ENCODE results near the gene GCM1.
"Not testable (repeated sequence)": the region's sequence is repeated elsewhere in the genome, so short reads cannot be mapped to it uniquely, and the experiment has no call there.

Gene GCM1, protein sequence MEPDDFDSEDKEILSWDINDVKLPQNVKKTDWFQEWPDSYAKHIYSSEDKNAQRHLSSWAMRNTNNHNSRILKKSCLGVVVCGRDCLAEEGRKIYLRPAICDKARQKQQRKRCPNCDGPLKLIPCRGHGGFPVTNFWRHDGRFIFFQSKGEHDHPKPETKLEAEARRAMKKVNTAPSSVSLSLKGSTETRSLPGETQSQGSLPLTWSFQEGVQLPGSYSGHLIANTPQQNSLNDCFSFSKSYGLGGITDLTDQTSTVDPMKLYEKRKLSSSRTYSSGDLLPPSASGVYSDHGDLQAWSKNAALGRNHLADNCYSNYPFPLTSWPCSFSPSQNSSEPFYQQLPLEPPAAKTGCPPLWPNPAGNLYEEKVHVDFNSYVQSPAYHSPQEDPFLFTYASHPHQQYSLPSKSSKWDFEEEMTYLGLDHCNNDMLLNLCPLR

DNA sequence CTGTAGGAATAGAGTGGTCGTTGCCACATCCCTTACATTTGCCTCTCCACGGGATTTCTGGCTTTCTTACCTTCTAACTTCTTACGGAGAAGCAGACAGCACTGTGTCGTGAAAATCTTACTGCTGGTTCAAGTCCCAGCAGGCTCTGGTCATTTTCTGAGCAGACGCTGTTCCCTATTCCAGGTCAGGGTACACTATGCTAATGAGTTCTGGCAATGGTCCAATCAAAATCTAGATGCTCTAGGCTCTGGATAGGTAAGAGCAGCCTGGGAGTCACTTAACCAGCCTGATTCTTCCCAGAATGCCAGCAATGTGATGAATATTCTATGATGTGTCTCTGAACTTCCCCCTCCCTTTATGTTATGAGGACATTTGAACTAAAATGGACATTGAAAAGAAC lies at the start of gene GCM1:
Gene GCM1, minus strand, starts transcription at position 158 of the 400 bp plus-strand sequence. CDS start 3,209 bp downstream, outside the sequence.
- no peak for DNase-seq

DNA sequence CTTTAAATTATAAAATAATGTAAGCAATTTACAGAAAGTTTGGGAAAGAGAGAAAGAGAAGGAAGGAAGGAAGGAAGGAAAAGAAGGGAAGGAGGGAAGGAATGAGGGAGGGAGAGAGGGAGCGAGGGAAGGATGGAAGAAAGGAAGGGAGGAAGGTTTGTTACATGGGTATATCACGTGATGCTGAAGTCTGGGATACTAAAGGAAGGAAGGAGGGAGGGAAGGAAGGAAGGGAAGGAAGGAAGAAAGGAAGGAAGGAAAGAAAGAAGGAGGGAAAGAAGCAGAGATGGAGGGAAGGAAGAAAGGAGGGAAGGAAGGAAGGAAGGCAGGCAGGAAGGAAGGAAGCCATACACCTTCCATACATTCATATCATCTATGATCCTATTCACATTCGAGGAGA lies 48.9 kb upstream of the GCM1 start:
- no peak for DNase-seq

DNA sequence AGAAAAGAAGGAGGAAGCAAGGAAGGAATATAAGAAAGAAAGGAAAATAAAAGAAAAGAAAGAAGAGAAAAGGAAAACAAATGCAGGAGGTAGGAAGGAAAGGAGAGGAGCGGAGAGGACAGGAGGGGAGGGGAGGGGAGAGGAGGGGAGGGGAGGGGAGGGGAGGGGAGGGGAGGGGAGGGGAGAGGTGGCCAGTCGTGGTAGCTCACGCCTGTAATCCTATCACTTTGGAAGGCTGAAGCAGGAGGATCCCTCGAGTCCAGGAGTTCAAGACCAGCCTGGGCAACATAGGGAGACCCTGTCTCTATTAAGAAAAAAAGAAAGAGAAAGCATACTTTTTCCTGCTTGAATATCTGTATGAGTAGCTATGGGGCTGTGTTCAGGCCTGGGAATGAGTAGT lies 46.4 kb upstream of the GCM1 start:
- no peak for DNase-seq

DNA sequence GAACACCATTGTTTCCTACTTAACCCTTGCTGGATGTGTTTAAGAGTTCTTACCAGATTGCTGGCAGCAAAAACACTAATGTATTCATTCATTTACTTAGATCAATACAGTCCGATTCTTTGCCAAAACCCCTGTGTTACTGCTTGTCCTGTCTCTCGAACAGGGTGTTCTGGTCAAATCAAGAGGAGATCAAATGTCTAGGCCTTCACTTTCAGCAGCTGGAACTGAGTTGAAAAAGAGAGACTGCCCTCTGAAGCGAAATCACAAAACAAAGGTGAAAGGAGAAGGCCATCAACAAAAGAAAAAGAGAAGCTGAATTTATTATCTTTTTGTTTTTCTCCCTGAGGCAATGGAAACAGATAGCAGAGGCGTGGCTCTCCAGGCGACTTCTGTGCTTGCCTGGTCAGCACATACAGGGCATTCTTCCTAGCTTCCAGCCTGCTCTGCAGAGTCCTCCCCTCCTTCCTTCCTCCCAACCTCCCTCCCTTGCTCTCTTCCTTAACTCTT lies 44.1 kb upstream of the GCM1 start:
- no peak for DNase-seq

DNA sequence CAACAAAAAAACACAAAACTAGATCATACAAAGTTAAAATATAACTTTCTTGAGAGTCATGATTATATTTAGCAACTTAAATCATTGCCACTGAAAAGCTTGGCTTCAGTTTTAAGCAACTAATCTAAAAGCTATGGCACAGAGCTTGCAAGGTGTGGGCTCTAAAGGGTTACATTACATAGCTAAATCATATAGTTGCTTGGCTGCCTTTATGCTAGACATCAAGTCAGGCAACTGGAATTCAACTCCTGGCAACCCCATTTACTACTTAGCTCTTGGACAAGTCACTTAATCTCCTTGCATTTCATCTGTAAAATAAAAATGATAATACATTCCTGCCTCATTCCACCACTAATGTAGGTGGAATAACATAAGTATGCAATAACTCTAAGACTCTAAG lies 40.9 kb upstream of the GCM1 start:
- DNase-seq = no peak

DNA sequence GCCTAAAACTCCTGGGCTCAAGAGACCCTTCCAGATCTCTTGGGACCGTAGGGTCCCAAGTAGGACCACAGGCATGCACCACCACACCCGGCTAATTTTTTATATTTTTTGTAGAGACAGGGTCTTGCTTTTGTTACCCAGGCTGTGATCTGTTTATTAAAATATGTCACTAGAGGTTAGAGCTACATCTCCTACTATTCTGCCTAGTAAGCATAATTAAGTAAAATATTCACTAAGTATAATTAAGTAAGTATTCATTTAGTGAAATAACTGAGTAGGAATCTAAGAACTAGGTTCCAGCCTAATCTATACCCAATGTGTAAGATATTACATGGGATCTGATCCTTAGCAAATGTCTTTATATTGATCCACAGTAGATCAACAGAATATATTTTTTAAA lies 40.2 kb upstream of the GCM1 start:
- no peak for DNase-seq

DNA sequence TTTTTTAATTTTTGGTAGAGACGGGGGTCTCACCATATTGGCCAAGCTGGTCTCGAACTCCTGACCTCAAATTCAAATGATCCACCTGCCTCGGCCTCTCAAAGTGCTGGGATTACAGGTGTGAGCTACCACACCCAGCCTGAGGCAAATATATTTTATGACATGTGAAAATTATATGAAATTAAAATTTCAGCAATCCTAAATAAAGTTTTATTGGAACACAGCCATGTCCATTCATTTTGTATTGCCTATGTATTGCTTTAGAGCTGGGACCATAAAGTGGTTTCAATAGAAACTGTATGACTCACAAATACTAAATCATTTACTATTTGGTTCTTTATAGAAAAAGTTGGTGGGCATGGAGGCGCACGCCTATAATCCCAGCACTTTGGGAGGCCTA lies 32.0 kb upstream of the GCM1 start:
- DNase-seq = no peak

DNA sequence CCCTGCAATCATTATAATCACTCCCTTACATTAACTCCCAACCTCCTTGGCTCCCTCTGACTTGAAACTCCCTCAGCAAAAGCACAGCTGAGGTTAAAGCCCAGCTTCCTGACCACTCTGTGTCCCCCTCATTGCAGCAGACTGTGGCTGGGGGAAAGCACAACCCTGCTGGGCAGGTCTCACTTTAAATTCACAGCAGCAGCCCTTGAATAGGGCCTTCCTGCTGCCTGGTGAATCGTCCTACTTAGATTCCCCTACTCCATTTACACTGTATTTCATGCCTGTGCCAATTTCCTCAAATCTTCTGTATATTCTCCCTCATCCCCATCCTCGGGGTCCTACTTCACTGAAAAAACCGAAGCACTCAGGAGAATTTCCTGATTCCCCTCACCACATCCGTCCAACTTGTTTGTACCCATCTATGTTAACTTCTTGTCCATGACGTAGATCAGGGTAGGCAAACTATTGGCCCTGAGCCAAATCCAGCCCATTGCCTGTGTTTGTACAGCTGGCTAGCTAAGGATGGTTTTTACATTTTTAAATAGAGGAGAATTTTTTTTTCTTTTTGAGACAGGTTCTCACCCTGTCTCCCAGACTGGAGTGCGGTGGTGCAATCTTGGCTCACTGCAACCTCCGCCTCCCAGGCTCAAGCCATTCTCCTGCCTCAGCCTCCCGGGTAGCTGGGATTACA lies 31.5 kb upstream of the GCM1 start:
- DNase-seq = peak; percentile 66

DNA sequence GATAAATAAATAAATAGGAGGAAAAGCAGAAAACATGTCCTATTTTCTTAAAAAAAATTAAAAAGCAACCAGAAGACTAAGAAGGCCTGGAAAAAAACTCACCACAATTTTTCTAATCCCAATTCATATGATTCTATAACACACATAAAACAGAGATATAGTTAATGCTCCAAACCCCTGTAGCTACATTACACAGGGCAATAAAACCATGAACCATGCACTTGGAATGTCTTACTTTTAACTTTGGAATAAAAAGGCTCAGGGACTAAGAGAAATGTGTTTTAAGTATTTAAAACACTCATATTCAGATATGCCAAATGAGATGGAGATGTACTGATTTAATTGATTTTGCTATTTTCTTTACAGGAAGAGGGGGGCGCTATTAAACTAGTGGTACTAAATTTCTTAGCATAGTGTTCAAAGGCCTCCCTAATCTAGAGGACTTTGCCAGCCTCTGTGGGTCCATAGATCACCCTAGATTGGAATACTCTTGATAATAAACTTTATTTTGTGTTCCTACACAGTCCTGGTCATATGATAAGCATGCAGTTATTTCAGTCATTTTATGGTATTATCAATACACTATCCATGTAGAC lies 30.3 kb upstream of the GCM1 start:
- no peak for DNase-seq

DNA sequence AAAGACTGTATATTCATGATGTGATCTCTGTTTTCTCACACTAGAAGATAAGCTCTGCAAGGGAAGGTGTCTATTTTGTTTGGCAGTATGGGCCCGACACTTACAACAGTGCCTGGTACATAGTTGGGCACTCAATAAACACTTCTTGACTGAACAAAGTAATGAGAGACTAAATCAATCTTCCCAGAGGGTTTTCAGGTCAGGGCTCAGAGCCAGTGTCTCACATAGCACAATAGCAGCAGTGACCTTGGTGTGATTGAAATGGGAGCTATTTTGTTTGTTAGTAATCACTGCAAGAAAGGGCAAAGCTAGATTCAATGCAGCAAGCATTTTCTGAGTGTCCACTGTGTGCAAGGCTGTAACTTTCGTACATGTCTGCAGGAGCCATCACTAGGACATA lies 26.4 kb upstream of the GCM1 start:
- DNase-seq = no peak

DNA sequence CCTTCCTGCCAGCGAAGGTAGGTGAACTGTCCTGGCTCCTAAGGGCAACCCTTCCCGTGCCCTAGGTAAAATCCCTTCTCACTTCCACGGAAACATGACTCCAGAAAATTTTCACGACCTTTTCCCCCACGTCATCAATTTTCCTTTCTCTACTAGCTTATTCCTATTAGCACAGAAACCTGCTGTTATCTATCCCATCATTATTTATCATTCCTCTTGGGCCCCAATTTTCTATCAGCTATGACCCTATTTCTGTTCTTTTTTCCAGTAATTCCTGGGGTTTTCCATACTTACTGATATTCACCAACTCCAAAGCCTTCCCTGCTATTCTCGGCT lies 23.8 kb upstream of the GCM1 start:
- DNase-seq = no peak

DNA sequence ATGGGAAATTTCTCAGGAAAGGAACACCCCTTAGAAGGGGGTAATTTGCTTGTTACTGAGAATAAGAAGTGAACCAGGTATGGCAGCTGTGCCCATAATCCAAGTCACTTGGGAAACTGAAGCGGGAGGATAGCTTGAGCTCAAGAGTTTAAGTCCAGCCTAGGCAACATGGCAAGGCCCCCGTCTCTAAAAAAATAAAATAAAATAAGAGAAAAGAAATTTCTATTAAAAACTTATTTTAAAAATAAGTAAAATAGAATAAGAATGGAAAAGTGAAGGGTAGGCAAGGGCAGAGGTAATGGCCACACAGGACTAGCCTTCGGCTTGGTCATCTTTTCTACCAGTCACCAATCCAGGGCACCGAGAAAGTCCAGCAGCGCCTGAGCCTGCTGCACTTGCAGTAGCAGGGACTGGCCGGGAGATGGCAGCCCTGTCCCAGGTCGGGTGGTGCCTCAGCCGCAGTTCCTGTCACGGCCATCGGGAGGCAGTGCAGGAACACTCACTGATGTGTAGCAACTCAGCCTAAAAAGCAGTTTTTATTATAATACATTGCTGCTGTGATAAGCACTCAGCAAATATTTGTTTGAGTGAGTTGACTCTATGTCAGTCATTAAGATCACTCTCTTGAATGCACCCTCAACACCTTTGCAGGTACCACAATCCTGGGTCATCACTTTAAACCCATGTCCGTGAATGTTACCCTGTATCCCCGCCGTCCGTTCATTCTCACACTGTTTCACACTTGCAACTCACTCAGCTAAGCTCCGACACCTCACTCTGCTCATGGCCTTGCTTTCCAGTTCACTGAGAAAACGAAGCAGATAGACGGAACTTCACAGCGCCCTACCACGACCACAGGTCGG lies 23.2 kb upstream of the GCM1 start:
- no peak for DNase-seq

DNA sequence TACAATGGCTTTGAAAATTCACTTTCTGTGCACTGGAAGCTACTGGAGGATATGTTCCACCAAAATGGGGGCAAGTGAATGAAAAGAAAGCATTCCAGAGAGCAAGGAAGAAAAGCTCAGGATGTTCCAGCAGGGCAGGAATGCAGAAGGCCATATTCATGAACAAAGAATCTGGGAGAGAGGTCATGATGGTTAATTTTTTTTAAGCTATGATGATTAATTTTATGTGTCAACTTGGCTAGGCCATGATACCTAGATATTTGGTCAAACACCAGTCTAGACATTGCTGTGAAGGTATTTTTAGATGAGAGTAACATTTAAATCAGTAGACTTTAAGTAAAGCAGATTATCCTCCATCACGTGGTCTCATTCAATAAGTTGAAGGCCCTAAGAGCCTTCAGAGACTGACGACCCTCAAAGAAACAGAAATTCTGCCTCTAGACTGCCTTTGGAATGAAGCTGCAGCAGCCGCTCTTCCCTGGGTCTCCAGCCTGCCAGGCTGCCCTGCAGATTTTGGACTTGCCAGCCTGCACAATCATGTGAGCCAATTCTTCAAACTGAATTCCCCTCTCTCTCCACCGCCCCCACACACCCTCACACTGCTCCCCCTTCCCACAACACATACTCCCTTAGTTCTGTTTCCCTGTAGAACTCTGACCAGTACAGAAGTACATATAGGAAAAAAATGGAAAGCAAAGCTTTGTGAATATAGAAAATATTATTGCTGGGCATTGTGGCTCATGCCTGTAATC lies 20.1 kb upstream of the GCM1 start:
- no peak for DNase-seq

DNA sequence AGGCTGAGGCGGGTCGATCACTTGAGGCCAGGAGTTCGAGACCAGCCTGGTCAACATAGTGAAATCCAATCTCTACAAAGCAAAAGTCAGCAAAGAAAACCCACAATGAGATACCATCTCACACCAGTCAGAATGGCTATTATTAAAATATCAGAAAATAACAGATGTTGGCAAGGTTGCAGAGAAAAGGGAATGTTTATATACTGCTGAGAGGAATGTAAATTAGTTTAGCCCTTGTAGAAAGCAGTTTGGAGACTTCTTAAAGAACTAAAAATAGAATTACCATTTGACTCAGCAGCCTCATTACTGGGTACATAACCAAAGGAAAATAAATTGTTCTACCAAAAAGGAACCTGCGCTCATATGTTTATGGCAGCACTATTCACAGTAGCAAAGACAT lies 16.7 kb upstream of the GCM1 start:
- no peak for DNase-seq

DNA sequence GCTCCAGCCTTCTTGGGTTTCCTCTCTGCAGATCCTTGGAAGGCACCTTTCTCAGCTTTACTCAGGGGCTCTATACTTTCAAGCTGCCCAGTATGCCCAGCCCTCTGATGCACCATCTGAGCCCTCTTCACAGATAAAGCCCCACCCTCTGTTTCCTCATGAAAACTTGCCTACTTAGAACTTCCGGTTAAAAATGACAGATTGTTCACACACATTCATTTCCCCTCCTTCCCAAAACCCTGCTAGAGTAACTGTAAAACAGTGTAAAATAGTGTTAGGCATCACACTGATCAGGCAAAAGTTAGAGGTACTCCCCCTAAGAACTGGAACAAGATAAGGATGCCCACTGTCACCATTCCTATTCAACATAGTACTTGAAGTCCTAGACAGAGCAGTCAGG lies 14.0 kb upstream of the GCM1 start:
- no peak for DNase-seq

DNA sequence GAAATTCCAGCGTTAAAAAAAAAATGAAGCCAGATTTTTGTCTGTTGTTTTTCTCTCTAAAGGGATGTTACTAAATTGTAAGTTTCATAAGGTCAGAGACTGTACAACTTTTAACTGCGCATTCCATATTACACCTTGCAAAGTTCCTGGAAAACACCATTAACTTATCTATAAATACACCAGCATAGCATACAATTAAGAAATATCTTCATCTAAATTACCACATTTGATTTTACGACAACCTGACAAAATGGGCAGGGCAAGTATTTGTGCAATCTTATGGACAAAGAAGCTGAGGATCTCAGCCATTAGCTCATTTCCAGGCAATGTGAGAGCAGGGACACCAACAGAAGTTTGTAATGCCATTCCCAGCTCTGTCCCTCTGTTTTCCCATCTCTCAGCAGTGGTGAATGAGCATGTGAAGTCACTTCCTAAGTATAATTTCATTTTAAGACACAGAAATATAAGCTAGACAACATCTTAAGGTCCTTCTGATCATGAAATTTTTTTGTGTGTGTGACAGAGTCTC lies 12.9 kb upstream of the GCM1 start:
- DNase-seq = no peak

DNA sequence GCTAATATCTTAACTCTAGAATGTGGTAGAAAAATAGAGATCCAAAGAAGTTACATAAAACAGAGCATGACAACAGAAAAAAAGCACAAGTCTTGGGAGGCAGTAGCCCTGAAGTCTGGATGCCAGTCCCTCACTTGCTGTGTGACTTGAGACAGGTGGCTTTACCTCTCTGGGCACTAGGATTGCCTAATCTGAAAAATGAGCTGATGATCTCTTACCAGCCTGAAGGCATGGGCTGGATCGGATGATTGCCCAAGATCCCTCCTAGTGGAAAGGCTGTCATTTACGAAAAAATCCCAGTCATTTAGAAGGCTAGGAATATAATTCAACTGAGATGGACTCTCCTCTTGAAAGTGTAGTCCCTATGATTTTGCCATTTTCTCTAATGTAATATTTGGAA lies 10.9 kb upstream of the GCM1 start:
- no peak for DNase-seq

DNA sequence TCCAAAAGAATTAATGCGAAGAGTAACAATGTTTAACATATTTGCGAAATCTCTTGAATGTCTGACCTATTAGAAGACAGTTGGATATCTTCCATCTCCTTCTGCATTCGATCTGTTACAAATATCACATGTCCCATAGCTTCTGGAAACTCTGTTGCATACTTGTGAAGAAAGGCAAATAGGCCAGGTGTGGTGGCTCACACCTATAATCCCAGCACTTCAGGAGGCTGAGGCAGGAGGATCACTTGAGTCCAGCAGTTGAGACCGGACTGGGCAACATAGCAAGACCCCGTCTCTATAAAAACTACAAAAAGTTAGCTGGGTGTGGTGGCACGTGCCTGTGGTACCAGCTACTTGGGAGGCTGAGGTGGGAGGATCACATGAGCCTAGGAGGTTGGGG lies 9.4 kb upstream of the GCM1 start:
- DNase-seq = not testable (repeated sequence)

DNA sequence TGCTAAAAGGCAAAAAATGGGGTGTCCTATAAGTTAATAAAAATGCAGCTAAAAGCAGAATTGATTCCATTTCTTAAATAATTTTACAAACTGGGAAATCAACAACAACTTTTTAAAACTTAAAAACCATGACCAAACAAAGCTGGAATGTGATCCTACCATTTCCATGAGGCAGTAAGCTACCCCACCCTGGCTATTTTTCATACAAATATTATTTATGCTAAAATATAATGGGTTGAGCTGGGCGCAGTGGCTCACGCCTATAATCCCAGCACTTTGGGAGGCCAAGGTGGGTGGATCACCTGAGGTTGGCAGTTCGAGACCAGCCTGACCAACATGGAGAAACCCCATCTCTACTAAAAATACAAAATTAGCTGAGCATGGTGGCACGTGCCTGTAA lies 6.6 kb upstream of the GCM1 start:
- not testable (repeated sequence) for DNase-seq

DNA sequence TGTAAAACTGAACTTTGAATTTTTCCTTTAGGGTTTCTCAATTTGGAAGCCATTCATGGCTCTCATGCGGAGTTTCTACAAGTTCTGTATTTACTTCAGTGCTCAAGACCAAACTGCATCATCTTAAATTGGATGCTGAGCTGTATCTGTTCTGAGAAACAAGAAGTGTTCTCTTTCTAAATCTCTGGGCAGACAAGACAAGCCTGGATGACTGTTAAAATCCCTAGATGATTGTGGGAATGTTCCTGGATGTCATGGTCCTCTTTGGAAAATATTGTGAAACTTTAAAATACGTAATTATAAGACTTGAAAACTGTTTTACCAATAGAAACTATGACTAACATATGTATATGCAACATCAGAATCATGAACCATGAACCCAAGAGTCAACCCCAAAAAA lies 6.2 kb upstream of the GCM1 start:
- DNase-seq = no peak

DNA sequence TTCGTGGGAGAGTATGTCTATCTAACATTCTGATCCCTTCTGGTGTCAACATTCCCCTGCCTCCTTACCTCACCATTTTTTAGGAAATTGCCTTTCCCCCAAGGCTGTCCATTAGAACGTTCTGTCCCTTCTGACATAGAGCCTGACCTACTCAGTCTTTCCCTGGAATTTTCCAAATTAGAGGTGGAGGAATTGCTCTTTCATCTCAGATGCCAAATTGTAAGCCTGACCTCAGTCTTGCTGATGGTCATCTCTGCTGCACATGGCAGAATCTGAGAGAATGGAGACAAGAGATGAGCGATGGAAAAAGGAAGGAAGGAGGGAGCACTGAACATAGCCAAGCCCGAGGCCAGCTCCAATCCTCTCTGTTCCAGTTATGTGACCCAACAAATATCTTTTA lies 5.4 kb upstream of the GCM1 start:
- no peak for DNase-seq

DNA sequence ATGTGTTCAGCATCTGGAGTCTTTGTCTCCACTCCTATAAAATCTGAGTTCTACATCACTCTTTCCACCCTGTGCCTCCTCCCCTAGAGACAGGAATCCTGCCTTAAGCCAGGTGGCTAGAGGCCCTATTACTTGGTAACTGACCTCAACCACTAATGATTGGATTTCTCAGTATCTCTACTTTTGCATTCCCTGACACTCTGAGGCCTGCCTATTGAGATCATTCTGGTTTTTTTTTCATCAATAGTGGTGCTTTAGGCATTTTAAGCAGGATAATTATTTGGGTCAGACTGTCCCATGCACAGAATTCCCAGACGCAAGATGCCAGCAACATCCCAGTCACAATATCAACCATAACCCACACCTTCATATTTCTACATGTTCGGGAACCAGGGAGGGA lies 3.9 kb upstream of the GCM1 start:
- no peak for DNase-seq
